Regular cardiac myocyte (primary cell): ENCODE measurements around the gene TVP23C. TPM values are rescaled to one million over a fixed set of nuclear protein-coding genes. Genes with fewer than 3 reads are reported as not detected.

Experiments used
- total RNA-seq: library from RNA; depleted of rRNA; stranded (reverse); fragments of >200 nt; gene quantifications from 2 replicates; pipeline ENCODE4 v1.2.3, GENCODE V29; 2014

The TVP23C gene
- total RNA-seq, result 17.1 and 28.8 TPM in 2 replicates

DNA sequence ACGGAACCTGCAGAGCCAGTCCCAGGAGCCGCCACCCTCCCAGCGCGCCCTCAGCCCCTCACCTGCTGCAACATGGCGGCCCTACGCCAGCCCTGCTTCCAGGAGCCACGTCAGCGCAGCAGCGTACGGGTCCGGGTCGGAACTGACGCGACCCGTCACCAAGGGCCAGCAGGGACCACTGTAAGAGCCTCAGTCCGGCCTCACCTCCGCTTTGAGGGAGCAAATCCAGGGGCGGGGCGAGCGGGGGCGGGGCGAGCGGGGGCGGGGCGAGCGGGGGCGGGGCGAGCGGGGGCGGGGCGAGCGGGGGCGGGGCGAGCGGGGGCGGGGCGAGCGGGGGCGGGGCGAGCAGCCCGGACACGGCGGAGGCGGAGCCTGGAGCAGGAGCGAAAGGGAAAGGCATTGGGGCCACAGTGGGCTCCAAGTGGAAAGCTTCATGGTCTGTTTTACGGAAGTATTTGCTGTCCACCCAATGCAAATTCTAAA lies at the start of gene TVP23C:
Gene TVP23C (minus strand): TSS at position 109 of the 483 bp plus-strand sequence. CDS start 35 bp downstream, at position 74.

DNA sequence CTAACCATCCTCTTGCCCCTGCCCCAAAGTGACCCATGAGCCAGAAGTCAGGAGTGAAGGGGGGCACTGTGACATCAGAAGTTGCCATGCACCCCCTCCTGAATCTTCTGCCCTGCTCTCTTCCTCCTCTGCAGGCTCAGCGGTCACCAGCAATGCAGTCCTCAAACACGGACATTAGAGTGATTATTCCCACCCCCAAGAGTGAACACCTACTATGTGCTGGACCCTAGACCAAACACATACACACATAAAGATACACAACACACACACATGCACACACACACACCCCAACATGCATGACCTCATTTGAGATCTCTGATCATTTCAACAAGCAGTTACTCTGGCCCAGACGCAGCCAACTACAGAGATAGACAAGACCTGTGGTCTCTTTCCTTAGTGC lies 95.7 kb downstream of the TVP23C start, which contains the start of gene CDRT4:
Gene CDRT4 (minus strand): TSS at position 30 of the 400 bp plus-strand sequence. CDS start 27,383 bp downstream, outside the sequence.

Other genes with a start within 250 kb of the TVP23C start
- gene TEKT3, start 221.9 kb downstream of the TVP23C start, total RNA-seq, result 0.28 TPM in 1 of 2 replicates, not detected in the other
- 0.28 and 1.3 TPM in 2 replicates for gene CDRT4, start 95.9 kb downstream of the TVP23C start, total RNA-seq
- gene FBXW10B, start 56.2 kb upstream of the TVP23C start, total RNA-seq, result under 0.01 TPM in 2 replicates
- 35.7 and 47.1 TPM in 2 replicates for gene TRIM16, start 120.8 kb upstream of the TVP23C start, total RNA-seq
- 40.8 and 82.6 TPM in 2 replicates for gene ZNF286A, start 136.3 kb upstream of the TVP23C start, total RNA-seq
- gene TBC1D26, start 168.8 kb upstream of the TVP23C start, total RNA-seq, result under 0.01 TPM in 1 of 2 replicates, not detected in the other